SKM-1 treated with dmso at 0.1 percent for 144 hours (cell line): ENCODE results near the gene HGD.
"Not testable (repeated sequence)": the region's sequence is repeated elsewhere in the genome, so short reads cannot be mapped to it uniquely, and the experiment has no call there.

Experiments used
- DNase-seq: peaks from one replicate; lab custom pipeline; 2025; ENCODE audit not compliant: unreplicated experiment; lab: John Stamatoyannopoulos, UW

Gene HGD

DNA sequence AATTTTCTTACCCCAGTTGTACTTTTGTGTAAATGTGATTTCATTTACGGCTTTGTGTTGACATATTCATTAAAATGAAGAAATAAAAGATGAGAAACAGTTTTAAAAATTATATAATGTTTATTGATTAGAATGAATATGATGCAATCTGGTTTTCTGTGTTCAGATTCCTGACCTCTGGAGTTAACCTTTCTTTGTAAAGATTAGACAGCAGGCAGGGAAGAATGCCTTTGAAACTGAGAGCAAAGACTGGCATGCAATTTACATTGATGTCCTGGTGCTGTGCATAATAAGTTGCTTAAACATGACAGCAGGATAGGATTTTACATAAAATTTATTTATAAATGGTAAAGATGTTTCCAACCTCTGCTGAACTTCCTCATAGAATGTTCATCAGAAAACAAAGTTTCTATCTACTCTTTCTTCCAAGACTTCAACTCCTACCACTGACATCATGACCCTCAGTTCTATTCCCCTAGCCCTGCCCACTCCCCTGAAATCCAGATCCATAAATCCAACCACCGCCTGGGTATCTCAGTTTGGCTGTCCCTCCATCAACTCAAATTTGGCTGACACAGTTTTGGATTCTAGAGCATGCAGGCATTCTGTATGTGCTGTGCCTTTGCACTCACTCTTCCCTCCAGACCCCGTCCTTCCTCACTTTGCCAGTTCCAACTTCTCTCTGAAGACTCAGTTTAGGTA, 1.7 kb downstream of the HGD start:
- DNase-seq, result no peak

DNA sequence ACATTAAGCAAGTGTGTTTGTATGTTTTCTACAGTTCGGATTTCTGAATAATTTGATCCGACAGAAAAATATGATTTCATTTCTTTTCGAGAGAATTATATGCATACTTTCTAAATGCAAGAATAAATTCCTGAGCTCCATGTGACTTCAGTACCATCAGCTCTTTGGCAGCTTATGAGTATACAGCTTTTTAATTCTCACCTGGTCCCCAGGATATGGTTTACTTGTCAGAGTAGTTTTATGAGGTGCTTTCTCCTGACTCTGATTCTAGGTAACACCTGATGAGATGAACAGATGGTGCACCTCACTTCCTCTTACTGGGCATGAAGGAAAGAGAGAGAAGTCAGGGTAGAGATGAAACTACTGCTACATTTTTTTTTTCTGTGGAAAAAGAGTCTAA, 3.1 kb downstream of the HGD start:
- no peak for DNase-seq

DNA sequence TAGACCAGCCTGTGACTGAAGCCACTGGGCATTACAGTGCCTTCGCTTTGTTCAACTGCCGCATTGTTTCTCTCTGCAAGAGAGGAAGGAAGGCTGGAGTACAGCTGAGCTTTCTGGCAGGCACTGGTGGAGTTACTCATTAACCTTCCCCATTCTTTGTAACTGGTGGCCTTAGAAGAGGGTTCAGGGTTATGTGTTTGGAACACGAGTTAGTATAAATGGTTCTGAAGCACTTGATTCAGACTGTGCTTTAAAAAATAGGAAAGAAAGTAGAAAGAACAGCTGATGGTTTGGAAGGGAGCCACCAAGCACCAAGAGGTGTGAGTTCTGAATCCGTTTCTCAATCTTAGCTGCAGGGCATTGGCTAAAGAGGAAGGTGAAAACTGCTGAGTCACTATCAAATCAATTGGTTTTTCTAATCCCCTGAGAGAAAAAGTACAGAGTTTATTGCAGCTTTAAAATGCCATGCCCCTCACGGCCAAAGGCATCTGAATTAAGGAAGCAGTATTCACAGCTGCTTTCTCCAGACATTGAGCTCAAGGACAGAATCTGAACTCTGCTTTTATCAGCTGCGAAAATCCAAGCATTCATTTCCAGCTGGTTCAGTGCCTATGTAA, 3.6 kb downstream of the HGD start:
- peak; percentile 85 for DNase-seq

DNA sequence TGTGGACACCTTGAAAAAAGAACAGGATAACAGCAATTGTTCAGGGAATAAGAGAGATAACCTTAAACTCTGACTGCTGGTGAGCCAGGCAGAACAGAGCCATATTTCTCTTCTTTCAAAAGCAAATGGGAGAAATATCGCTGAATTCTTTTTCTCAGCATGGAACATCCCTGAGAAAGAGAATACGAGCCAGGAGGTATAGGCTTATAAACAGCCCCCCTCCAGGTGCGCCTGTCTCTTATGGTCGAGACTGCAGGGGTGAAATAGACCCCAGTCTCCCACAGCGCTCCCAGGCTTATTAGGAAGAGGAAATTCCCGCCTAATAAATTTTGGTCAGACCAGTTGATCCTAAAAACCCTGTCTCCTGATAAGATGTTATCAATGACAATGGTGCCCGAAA, 4.8 kb downstream of the HGD start:
- not testable (repeated sequence) for DNase-seq

DNA sequence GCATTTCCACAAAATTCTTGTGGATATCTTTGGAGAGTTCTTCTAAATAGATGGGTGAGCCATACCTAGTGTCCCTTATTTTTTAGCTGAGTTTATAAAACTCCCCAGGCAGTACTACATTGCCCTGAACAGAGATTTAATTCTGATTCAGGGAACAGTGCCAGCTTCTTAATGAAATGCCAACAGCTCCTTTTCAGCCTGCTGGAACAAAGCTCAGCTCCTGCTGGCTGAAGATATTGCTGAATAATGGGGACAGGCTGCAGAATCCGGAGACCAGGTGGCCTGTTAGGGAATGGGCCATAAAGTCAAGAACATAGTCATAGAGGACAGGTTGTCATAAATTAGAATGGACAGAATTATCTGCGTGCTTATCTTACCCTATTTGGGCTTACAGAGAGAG, 8.9 kb downstream of the HGD start:
- no peak for DNase-seq

DNA sequence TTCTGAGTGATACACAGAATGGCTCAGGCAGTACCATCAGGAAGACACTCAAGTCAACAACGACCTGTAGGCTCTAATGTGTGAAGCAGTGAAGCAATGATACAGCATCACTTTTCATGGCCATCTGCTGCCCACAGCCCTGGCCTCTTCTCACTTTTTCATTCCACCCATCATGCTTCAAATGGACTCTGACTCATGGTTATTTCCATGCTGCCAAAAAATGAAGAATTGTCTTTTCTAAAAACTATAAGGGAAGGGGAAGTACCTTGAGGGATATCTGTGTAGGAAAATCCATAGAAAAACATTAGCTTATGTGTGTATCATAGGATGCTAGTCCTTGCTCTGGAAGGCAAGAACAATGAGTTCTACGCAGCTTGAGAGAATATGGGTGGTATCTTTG, 11.5 kb downstream of the HGD start:
- DNase-seq, result no peak

DNA sequence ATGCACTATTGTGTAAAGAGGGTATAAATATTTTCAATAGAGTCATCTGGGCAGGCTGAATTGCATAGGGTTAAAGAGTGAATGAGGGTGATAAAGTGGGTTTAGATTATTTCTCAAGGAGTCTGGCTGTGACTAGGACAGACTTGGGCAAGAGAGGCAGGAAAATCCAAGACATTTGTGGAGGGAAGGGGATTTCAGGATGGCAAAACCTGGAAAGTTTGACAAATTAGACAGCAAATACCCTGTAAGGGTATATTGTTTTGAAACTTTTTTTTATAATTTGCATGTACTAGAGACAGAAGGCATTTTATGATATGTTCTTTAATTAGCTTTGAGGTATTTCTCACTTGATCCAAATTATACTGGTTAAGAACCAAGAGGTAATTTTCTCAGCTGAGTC, 17.1 kb downstream of the HGD start:
- no peak for DNase-seq

DNA sequence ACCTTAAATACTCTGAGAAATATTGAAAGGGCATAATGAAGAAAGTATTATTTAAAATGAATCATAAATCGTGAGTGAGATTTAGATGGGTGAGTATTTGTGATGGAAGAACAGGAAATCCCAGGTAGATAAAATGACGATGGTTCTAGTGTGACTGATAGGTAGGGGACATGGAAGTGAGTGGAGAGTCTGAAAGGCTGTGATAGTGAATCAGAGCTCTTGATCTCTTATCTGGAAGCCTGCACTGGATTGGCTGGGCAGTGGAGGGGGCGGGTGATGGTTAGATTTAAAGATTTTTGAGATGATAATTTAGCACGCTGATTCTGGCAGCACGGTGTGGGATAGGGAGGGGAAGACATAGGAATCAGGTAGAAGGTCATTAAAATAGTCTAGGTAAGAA, 20.1 kb downstream of the HGD start:
- DNase-seq, result no peak

DNA sequence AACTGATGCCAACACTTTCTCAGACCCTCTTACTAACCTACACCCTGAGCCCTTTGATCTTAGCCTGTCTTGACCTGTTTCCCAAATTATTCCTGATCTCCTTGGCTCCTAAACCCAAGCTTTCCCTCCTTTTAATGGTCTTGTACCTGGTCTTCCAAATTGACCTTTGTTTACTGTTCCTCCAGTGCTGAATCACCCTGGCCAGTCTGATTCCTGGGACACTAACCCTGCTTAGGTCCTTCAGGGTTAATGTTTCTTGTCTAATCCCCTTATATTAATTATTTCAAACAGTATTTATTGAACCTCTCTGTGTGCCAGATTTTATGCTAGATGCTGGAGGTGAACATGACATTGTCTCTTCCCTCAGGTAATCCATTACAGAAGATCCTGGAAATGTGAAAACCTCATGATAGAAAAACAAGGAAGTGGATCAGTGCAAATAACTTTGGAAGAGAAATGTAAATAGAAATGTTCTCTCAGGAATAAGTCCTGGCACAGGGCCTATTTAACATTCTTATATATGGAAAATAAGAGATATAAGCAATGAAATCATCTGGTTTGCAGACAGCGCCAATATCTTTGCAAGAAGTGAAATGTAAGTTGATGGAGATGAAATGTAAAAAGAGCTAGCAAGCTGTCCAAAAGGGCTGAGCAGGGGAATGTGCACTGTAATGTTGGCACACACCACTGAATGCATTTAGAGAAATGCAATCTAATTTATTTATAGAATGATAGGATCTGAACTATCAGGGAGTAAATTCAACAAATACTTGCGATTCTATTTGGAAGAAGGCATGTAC, 20.7 kb downstream of the HGD start:
- DNase-seq, result no peak

DNA sequence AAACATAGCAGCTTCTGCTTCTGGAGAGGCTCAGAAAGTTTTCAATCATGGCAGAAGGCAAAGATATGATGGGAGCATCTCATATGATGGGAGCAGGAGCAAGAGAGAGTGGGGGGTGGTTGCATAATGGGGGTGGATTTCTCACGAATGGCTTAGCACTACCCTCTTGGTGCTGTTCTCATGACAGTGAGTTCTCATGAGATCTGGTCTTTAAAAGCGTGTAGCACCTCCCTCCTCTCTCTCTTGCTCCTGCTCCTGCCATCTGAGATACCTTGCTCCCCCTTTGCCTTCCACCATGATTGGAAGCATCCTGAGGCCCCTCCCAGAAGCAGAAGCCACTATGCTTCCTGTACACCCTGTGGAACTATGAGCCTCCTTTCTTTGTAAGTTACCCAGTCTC, 22.2 kb downstream of the HGD start:
- no peak for DNase-seq

DNA sequence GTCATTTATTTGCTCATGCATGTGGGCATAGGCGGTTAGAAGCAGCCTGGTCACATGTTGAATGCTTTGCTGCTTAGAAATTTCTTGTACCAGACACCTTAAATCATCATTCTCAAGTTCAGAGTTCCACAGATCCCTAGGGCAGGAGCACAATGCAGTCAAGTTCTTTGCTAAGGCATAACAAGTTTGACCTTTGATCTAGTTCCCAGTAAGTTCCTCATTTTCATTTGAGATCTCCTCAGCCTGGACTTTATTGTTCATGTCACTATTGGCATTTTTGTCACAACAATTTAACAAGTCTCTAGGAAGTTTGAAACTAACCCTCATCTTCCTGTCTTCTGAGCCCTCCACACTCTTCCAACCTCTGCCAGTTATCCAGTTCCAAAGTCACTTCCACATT, 22.8 kb downstream of the HGD start:
- DNase-seq, result peak; percentile 22

DNA sequence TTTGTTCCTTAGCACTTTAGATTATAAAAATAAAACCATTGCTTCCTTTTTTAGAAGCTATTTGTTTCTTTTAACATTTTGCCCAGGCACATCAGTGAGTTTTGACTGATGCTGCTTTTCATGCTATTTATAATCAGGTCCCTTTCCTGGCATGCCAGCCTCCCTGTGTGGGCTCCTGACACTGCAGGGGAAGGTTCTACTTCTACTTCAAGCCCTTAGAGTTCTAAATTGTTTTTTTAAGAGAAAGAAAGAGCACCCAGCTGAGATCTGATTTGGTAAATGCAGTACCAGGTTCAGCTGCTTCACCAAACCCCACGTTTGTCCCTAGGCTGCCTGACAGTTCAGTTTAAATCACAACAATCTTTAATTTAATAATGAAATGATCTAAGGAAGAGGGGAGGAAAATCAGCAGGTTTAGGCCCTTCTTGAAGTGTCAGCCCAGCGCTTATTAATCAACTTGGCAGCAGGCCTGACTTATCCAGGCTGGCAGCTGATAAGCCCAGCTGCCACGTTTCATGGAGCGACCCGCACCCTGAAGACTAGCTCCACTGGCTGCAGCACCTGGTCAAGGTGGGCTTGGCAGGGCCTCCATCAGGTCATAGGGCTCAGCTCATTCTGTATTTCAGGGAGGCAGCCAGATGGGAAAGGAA, 29.0 kb downstream of the HGD start:
- DNase-seq, result no peak

DNA sequence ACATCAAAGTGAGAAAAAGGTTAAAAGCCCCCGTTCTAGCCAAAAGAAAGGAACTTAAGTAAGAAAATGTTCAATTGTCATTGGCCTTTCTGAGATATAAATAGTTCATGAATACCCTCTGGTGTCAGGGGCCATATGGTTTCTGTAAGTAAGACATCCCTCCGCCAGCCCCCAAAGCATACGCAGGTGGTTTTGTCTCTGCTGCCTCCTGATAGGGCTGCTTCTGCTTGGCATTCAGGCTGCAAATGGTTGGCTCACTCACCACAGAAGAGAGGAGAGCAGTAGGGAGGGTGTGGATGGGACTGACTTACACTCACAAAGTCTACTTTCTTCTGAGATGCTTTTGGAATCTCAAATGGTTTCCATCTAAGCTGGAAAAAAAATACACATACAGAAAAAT, 29.8 kb downstream of the HGD start:
- DNase-seq, result no peak

DNA sequence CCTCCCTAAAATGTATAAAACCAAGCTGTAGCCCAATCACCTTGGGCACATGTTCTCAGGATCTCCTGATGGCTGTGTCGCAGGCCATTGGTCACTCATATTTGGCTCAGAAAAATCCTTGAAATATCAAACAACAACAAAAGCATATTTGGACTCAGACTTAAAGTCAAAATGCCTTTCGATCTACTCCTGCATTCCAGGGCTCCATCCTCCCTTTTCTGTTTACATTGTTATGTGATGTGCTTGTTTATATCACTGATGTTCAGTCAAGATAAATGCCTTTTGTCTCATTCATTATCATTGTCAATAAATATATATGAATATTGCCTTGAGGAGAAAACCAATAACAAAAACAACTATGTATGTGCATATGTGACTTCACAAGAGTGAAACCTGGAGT, 31.7 kb downstream of the HGD start:
- no peak for DNase-seq

DNA sequence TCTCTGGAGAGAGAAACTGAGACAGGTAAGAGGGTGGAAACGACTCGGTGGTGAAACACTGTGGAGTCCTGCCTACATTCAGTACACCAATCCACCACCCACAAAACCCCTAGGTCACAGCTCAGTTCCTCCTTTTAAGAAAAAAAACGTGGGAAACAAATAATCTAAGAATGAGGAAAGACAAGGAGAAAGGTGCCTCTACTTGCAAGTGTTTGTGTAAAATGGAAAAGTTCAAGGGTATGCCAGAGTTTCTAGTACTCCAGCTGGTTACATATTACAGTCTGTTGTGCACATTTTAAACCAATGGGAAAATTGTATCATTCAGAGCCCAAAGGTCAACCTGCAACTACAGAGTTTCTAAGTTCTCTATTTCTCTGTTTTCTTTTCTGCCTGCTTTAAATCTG, 32.2 kb downstream of the HGD start:
- no peak for DNase-seq

DNA sequence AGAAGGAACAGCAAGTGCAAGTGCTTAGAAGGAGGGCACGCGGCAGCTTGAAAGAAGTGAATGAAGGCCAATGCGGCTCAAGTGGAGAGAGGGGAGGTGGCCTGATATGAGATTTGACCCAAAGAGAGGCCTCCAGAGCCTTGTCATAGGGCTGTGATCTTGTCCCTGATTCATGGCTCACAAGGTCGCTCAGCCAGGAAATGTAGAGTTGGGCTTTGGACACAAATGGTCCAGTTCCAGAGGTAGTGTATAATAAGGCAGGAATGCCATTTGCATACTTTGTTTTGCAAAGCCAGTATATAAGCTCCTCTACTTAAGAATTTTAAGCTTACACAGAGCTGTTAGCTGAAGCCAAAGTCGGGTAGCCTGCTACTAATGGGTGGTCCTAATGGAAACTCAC, 33.7 kb downstream of the HGD start:
- DNase-seq, result no peak

DNA sequence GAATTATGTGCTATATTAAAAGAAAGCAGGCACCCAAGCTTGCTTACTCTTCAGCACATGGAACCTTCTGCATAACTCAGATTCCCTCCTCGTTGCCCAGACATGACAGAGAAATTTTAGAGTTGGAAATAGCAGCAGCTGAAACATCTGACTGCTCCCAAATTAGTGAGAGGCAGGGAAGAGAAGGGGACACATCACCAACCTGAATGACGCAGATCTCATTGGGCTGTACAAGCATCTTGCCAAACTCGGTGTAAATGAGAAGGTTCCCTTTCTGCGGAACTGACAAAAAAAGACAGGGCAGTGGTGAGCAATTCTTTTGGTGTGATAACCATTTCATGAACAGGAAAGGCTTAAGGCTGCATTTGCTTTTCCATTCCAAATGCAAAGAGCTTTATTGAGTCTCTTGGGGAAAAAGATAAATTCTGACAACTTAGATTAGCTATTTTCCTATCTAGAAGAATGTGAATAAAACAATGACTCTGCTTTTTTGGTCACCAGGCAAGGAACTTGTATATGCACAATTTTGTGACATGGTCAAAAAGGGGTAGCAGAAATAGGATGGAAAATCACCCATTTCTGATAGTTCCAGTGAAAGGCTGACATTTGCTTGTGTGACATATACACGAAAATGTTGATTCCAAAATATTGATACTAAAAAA, 35.1 kb downstream of the HGD start:
- no peak for DNase-seq

DNA sequence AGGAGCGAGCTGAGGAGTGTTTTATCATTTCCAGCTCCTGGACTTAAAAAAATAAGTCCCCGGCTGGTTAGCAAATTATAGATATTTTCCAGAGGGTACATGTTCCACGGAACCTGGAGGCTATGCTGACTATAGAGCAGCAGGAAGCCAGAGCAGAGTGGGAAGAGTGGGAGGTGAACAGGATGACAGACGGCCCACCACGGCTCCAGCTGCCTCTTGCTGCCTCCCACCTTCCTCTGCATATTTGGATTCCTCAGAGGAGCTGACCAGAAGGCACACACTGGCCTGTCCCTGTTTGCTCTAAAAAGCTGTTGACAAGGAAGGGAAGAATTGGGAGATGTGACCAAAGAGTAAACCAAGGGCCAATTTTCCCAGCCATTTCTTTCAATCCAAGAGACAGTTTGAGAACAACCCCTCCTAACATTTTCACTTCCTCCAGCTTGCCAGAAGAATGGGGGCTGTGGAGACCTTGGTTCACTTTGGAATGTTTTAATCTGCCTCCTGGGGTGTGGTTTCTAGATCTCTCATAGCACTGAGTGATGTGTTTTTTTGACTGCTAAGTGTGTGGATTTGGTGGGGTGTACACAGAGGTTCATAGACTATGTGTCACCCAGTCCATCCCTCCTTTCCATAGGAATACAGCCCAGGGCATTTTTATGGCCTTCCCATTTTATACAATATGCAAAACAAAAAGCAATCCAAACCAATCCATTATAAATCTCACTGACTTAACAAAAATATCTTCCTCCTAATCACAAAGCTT, 36.8 kb downstream of the HGD start:
- DNase-seq, result no peak

DNA sequence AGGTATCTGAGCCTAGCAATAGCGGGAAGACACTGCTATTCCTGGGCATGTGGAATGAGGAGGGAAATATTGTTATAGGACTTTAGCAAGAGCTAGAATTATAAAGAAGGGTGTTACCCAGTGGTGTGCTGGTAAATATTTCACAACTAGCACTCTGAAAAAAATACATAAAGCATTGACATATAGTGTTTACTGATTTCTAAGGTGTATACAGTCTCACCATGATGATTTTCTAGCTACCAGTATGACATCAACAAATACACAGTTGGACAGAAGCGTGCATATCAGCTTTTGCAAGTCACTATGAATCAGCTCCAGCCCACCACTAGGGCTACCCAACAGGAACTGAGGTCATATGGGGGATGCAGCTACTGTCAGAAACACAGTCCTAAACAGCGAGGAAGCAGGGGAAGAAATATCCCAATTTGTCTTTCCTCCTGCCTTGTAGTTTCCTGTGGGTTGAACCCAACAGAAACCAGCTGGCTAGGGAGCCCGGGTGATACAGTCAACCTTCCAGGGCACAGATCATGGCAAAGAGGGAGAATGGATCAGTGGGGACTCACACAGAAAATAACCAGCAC, 39.6 kb downstream of the HGD start:
- DNase-seq, result peak; percentile 16

DNA sequence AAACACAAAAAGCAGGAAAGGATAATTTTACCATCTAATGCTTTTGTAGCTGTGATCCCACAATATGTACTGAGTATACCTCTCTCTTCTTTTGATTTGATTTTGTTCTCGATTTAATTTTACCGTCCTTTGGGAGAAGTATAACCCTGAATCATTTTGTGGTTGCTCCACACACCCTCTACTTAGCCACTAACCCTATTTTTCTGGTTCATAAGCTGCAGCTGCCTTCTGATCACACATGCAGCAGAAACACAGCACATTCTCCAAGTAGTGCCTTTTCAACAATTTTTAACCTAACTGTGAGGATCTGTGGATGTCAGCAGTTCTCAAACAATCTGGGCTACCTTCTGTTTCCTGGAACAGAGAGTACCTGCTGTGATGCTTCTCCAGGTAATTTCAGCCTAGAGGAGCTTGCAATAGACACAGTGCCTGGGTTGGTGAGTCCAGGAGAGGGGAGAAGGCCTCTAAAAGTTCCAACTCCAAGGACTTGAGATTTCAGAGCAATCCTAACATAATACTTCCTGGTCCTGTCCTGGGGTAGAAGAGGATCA, 40.3 kb downstream of the HGD start:
- no peak for DNase-seq
